Ovary (tissue), 3 donors: ENCODE data around the gene CYP2D6.

Experiments
- POLR2A ChIP-seq: fragments of 450-650 bp; IDR thresholded peaks from one replicate; pipeline ENCODE4 v1.6.1; 2017; ENCODE audit warnings: antibody characterized with exemption, mild to moderate bottlenecking, moderate library complexity
- TF ChIP-seq, protein P1 (sequence below), 3 donors: fragments of 450-650 bp in 2 of 3; fragments of 200-600 bp in 1 of 3; IDR thresholded peaks; one replicate each; pipeline versions ENCODE4 v1.5.1 to v1.8.0; 2016 to 2022; ENCODE audit warnings: antibody characterized with exemption in 3 of 3, mild to moderate bottlenecking in 1 of 3
- donor health status: DM: no; HTN: no; CAD: no.

DNA sequence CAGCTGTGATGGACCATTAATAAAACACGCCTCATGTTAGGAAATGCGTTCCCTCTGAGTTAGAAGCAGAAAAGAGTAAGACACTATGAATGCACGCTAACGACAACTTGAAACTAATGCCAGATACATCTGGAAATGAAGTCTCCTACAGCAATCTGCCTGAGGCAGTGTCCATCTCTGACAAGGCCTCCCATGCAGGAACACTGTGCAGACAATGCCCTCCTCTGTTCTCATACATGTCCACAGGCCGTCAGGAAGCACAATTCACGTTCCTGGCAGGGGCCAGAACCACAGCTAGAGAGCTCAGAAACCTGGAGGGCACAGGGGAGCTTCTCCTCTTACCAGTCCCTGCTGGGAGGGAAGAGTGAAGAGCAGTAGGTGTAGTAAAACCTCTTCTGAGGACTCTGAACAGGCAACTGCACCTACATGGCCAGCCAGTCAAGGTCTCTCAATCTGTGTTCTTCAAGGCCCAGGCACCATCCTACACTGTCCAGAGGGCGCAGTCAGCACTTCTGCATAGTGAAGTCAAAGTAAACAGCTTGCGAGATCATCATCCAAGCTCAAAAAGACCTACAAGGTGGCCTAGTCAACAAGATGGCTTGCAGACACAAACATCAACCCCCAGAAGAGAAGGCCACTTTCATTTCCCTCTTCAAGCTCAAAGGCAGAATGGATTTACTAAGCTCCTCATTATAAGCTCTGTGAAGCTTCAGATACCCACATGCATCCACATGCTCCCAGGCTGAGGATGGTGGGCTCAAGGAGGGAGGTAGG lies 41.5 kb upstream of the CYP2D6 start:
- TF ChIP-seq, protein P1, sequence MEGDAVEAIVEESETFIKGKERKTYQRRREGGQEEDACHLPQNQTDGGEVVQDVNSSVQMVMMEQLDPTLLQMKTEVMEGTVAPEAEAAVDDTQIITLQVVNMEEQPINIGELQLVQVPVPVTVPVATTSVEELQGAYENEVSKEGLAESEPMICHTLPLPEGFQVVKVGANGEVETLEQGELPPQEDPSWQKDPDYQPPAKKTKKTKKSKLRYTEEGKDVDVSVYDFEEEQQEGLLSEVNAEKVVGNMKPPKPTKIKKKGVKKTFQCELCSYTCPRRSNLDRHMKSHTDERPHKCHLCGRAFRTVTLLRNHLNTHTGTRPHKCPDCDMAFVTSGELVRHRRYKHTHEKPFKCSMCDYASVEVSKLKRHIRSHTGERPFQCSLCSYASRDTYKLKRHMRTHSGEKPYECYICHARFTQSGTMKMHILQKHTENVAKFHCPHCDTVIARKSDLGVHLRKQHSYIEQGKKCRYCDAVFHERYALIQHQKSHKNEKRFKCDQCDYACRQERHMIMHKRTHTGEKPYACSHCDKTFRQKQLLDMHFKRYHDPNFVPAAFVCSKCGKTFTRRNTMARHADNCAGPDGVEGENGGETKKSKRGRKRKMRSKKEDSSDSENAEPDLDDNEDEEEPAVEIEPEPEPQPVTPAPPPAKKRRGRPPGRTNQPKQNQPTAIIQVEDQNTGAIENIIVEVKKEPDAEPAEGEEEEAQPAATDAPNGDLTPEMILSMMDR (IDR thresholded peaks at IDR 0.05), result no peak
- TF ChIP-seq POLR2A, result no peak
